HG02852 (cell line): ENCODE data around the gene DOCK1.

Experiments
- ATAC-seq: cut with Tn5 transposase; IDR thresholded peaks from one replicate; pipeline ENCODE4 v1.9.1; 2021; ENCODE audit warnings: mild to moderate bottlenecking, moderate library complexity; ENCODE audit not compliant: unreplicated experiment

Gene DOCK1

DNA sequence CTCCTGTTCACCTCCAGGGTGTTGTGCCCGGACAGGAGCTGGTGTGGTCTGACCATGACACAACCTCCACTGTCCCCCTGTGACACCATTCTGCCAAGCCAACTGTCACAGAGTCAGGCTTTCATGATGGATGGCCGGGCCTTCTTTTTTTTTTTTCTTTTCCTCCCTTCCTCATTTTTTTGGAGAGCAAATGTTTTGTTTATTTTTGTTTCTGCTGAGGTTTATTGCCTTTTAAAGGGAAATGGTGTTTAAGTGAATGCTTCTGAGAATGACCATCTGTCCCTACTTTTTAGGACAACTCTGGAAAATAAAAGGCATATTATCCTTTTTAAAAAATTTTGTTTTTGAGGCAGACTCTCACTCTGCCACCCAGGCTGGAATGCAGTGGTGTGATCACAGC lies 528.8 kb downstream of the DOCK1 start:
- no peak for ATAC-seq

DNA sequence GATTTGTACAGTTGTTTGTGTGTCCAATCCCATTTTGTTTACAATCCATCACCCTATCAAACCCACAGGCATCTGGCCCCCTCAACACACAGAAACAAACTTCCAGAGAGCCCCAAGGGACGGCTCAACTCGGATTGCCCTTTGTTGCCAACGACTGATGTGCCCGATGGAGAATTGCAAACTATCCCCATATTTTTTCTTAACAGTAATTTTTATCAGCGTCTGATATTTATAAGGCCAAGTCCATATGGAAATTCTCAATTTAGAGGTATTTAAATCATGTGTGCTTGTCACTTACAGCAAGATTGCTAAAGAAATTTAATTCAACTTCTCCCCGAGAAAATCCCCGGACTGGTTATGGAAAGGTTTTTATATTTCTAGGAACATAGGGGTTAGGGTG lies 530.0 kb downstream of the DOCK1 start:
- no peak for ATAC-seq

DNA sequence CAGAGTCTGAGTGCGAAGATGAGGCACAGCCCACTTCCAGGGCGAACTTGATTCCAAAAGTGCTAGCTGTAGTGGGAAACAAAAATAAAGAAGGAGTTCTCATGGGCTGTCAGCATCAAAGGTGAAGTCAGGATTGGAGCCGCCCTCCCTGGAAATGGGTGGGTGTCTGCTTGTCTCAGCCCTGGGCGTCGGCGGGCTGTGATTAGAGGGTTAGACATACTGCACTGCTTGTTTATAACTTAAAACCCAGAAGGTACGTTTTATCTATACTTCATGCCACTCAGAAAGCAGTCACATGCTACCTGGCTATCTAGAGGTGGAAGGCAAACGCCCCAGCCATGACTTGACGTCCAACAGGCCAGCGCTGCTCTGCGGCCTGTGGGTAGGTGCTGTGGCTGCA lies 535.1 kb downstream of the DOCK1 start:
- ATAC-seq = no peak

DNA sequence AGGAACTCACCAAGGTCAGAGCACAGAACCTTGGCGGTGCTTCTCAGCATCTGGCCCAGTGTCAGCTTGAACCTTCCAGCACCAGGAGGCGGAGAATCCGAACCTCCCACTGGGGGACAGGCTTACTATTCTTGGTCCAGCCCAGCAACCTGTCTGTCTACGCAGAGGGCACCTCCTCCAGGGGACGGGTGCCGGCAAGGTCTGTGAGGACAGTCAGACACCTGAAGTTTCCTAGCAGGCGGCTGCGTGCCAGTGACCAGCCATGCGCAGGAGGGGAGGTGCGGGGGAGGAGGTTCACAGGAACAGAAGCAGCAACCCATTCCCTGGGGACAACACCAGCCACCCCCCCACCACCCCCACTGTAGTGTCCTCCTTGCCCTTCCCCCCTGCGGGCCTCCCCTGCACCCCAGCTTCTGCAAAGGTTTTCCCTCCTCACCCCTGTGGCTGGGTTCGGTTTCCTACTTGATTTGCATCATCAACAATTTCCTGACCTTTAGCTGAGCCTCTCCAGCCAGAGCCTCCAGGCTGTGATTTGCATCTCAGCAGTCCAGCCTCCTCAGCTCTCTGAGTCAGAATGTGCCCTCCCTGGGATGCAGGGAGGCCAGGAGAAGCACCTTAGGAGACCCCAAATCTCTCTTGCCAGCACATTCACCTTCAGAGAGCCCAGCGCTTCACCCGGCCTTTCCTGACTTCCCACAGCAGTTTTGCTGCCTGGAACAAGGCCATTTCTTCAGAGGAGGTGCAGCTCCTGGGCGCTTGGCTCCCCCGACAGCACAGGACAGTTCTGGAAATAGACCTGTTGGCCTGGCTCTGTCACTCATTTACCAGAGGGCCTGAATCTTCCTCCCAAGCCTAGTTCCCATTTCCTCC lies 536.4 kb downstream of the DOCK1 start:
- ATAC-seq = no peak

DNA sequence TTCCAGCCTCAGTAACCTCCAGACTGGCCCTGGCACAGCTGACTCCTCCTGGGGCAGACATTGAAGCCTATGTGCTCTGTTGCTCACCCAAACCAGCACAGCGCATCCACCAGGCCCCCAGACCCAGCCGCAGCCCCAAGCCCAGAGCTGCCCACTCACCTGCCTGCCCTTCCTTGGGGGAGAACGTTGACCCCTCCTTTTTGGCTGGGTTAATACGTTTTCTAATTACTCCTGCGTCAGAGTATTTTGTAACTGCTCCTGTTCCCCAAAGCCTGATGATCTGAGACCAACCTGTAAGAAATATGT lies 536.9 kb downstream of the DOCK1 start:
- no peak for ATAC-seq

DNA sequence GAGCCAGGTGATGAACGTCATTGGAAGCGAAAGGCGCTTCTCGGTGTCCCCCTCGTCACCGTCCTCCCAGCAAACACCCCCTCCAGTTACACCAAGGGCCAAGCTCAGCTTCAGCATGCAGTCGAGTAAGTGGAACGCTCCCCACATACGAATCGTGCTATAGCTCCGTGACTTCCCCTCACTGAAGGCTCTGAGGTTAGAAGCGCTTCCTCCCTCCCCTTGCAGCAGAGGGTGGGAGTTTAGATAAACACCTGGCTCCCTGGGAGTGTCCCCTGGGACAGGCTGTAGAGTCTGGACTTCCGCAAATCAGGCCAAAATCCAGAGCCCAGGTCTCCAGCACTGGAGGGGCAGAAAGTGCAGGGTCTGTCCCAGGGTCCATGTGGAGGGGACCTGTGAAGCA lies 538.9 kb downstream of the DOCK1 start:
- ATAC-seq = no peak

DNA sequence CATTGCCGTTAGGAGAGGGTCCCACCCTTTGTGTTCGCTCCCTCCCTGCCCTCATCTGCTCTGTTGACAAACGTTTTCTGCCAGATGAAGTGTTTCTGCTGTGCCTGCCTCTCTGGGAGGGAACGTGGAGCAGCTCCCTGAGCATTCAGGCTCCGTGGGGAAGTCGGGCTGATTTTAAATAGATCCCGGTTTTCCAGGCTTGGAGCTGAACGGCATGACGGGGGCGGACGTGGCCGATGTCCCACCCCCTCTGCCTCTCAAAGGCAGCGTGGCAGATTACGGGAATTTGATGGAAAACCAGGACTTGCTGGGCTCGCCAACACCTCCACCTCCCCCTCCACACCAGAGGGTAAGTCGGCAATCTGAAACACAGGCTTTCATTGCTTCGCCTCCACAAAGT lies 542.0 kb downstream of the DOCK1 start:
- no peak for ATAC-seq

DNA sequence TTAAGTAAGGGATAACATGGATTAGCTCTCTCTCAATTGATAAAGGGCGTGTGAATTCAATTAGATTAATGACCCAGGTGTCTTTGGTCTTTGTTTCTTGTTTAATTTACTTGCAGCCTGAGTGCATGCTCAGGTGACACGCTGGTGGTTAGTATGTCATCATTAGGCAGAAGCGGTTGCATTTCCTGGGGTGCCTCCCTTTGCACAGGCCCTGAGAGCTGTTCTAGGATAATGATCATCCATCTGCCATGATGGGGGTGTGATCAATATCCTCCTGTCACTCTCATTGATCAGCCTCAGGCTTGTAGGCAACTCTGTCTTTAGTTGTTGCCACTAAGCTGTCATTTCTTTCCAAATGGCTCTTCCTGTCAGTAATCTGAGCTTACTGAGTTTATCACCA lies 544.3 kb downstream of the DOCK1 start:
- ATAC-seq = no peak

DNA sequence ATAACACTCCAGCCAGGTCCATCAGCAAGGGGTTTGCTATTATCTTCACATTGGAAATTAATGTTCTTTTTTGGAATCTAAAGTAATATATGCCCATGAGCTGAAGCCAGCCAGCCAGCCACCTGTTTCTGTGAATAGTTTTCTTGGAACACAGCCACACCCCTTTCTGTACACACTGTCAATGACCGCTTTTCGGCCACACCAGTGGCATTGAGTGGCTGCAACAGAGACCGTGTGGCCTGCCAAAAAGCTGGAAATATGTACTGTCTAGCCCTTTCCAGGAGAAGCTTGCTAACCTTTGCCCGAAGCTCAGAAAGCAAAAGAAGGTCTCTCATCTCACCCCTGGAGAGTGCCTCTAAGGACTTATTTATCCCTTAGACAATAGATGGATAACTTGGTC lies 545.4 kb downstream of the DOCK1 start:
- ATAC-seq = no peak

DNA sequence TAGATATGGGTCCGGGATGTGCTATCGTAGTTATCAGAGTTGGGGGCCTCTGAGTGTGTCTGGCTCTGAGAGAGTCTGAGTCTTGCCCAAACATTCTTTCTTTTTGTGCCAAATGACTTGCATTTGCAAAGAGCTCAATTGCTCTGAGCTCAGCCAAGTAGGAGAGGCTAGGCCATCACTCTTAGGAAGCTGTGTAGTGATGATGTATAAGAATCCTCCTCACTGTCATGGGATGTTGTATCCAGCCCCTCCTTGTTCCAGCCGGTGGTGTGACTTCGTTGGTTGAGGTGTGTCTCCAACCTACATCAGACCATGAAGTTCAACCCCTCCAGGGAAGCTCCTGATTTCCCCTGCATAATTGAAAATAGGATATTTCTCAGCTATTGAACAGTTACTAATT lies 546.4 kb downstream of the DOCK1 start:
- ATAC-seq = no peak

DNA sequence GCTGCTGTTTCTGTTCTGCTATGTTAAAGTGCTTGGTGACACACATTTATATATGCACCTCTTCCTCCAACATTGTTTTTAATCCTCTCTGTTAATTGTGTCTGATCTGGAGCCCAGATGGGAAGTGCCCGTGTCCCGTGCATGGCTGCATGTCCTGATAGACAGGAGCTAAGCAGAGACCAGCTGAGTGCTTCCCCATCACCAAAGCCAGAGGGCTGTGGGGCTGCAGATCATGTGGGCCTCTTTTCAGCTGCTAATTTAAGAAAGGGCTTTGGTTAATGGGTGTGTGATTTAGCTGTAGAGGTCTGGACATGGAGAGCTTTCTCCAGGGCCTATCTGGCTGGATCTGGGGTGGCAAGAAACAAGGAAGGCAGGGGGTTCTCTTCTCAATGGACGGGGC lies 547.3 kb downstream of the DOCK1 start:
- no peak for ATAC-seq

DNA sequence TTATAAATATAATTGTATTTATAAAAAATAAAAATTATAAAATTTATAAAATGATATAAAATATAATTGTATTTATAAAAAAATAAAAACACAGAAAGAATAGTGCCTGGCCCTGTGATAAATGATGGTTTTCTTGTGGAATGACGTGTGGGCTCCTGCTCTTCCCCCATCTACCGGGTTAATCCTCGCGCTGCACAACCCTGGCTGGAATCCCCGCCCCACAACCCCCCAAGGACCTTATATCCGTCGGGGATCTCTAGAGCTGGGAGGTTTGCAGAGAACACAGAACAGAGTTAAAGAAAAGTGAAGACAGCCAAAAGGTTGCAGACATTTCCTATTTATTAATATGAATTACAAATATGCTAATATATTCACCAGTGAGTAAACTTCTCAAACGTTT lies 548.5 kb downstream of the DOCK1 start:
- ATAC-seq = no peak

DNA sequence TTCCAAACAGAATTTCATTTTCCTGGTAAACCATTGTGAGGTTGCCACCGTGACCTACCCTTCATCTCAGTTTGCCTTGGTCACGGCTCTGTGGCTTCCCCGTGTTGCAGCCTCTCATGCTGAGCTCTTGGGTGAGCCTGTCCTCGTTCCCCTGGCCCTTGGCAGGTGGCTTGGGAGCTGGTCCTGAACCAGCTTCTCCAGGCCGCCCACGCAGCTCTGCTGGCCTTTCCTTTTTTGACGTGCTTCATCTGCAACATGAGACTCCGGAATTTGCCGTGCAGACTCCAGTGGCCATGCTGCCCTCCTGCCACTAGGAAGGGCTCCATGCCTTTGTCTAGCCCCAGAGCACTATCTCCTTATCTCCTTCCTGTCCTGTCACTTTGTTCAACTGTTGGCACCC lies 550.9 kb downstream of the DOCK1 start:
- ATAC-seq = no peak

DNA sequence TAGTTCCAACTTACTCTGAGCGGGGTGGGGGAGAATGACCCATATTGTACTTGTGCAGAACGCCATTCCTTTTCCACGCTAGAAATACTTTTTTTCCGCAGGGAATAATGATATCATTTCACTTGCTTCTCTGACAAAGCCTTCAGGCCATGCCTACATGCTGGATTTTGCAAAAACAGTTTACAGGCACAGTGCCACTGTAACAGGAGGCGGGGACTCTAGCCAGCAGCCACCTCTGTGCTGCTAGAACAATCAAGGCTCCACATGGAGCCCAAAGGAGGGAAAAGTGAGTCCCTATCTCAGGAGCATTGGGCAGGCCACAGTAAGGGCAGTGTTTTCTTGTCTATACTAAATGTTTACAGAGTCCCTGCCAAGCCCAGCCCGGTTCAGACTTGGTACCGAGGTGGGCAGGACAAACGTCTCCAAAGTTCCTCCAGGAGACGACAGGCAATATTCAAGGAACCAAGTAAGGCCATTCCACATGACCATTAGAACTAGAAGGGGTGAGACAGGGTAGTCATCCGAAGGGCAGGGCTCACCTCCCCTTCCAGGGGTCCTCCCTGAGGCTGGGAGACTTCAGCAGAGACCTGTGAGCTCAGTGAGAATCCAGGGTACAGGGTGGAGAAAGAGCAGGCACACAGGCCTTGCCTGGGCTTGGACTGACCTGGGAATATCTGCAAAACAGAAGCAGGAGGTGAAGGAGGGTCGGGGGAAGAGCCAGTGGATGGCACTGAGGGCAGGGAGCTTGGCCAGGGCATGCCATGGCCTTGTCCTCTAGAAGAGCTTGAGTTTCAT lies 553.0 kb downstream of the DOCK1 start:
- no peak for ATAC-seq

DNA sequence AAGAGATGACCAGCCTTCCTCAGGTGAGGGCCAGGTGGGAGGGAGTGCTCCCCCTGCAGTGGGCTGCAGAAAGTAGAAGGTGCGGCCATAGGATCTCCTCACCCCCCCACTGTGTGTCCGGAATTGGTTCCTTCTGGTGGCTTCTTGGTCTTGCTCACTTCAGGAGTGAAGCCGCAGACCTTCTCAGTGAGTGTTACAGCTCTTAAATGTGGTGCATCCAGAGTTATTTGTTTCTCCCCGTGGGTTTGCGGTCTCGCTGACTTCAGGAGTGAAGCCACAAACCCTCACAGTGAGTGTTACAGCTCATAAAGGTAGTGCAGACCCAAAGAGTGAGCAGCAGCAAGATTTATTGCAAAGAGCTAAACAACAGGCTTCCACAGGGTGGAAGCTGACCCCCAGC lies 553.6 kb downstream of the DOCK1 start:
- ATAC-seq = no peak

DNA sequence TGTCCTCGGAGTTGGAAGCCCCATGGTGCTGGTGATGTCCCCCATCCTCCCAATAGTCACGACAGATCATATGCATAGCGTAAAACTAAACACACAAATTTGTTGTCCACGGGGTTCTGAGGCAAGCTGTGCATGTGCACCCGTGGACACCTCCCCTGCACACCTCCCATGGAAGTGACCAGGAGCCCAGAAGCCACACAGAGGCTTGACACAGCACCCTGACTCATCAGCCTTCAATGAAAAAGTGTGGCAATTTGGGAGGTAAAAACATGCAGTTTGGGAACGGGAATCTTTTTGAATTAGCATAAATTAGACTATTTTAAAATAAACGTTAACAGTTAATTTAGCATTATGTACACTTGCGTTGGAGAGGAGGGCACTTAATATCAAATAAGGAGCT lies 554.7 kb downstream of the DOCK1 start:
- ATAC-seq = no peak

DNA sequence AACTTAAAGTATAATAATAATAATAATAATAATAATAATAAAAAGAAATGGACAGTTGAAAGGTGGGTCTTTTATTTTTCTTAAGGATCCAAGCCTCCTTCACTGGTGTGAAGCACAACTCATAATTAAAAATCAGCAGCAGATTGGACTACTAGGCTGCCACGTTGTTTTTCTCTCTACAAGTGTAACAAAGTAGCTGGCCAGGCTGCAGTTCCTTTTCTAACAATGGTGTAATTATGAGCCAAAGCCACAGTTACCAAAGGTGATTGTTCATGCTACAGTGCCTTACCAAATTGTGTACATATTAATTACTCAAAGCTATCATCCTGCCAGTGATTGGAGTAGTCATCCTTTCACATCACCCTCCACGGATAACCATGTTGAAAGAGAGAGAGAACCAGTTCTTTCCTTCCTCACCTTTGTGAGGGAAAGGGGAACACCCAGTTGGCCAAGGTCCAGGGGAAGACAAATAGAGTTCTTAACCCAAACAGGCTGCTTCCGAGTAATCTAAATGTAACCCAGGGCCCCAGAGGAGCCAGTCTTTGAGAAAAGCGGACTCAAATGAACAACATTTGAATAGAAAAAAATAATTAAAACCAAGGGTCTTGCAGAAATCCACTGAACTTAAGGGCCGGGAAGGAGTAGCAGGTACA lies 557.5 kb downstream of the DOCK1 start:
- ATAC-seq = no peak

DNA sequence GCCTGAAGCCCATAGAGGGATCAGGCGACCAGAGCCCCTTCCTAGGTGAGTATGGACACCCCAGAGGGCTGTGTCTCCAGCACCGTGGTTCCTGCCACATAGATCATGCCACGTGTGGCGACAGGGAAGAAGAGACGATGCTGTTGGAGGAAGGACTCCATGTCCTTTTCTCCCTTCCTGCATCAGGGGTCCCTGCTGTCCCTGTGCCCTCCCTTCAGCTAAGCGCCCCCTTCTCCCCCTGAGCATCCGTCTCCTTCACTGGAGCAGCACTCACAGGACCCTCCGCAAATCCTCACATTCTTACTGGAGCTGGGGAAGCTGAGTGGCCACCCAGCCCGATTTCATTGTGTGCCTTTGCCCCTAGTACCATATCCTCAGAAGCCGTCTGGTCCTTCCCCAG lies 558.3 kb downstream of the DOCK1 start:
- ATAC-seq = no peak

DNA sequence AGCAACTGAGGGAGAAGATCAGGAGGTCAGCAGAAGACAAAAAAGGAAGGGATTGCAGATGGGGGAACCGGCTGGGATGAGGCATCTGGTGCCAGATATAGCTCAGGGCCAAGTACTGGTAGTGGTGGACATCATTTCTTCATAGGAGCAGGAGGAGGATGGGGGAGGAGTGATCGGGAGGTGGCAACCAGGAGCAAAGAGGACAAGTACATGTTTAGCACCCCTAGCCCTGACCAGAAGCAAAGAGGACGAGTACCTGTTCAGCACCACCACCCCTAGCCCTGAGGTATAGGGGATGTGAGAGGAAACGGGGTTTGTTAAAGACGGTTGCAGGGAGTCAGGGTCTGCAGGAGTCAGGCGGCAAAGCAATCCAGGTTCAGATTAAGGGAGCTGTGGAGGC lies 559.3 kb downstream of the DOCK1 start:
- ATAC-seq = no peak

DNA sequence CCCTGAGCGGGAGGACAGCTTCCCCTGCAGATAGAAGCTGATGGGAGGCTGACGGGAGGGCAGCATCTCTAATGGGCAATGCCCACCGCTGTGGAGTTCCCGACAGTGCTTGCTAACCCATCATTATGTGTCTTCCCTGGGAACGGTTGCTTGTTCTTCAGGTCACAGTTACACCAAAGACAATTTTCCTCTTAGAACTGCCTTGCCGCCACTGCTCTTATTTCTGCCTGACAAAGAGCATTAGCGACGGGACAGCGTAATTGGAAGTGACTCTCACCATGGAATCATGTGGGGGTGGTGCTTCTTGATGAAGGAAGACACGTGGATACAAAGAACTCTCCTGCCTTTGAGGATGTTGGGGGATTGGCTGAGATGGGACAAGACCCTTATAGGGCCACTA lies 562.6 kb downstream of the DOCK1 start:
- no peak for ATAC-seq

DNA sequence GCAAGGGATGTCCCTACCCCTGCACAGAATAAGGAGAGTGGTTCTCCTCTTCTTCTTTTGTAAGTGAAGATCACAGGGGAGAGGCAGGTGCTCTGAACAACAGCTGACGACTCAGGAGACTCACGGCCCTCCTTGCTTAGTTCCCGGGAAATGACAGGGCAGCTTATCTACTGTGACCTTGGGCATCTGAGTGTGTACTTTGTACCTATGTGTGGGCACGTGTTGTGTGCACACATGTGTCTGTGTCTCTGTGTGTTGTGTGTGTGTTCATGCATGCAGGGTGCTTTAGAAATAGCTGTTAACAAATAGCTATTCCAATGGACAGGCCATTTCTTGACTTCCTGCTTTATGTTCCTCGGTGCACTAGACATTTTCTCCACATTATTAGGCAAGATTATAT lies 563.4 kb downstream of the DOCK1 start:
- no peak for ATAC-seq

DNA sequence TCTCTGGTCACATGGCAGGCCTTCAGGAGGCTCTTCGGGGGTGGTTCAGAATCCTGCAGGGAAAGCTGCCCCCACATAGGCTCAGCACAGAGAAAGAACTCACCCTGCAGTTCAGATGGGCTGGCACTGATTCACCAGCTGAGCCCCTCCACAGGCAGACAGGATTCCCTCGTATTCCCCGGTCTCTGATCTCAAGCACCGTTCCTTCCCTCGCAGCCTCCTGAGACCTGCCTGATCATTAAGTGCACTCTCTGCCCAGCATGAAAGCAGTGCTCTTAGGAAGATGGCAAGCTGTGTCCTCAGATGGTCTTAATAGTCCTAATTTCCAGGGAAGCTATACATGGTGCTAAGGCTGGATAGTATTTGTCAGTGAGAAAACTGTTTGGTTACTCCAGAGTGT lies 565.7 kb downstream of the DOCK1 start:
- ATAC-seq = no peak
